HuH-7 (cell line): Measurements from ENCODE around the gene WWOX.
"Not testable (repeated sequence)": the region's sequence is repeated elsewhere in the genome, so short reads cannot be mapped to it uniquely, and the experiment has no call there.

Experiments used
- DNase-seq: peaks from one replicate; pipeline ENCODE4 v3.0.0; 2011; ENCODE audit warnings: low spot score

Gene WWOX

GRCh38 chr16:78502812-78503350 is 403.4 kb downstream of the WWOX start:
- no peak for DNase-seq

GRCh38 chr16:78503602-78504001 is 404.1 kb downstream of the WWOX start:
- DNase-seq, result no peak

GRCh38 chr16:78504401-78504851 is 405.0 kb downstream of the WWOX start:
- DNase-seq, result no peak

- DNase-seq, result no peak
These were observed 405.6 kb downstream of the WWOX start for GRCh38 chr16:78505036-78505435.

- DNase-seq, result no peak
These were observed 406.3 kb downstream of the WWOX start for GRCh38 chr16:78505544-78506366.

- no peak for DNase-seq
These were observed 407.1 kb downstream of the WWOX start for GRCh38 chr16:78506367-78507193.

GRCh38 chr16:78507576-78507975 is 408.1 kb downstream of the WWOX start:
- DNase-seq, result no peak

GRCh38 chr16:78509965-78510364 is 410.5 kb downstream of the WWOX start:
- no peak for DNase-seq

- DNase-seq, result no peak
These were observed 411.0 kb downstream of the WWOX start for GRCh38 chr16:78510496-78510895.

- DNase-seq, result no peak
These were observed 414.4 kb downstream of the WWOX start for GRCh38 chr16:78513838-78514237.

- not testable (repeated sequence) for DNase-seq
These were observed 415.4 kb downstream of the WWOX start for GRCh38 chr16:78514888-78515287.

- no peak for DNase-seq
These were observed 416.0 kb downstream of the WWOX start for GRCh38 chr16:78515421-78515820.

- DNase-seq, result no peak
These were observed 416.7 kb downstream of the WWOX start for GRCh38 chr16:78516006-78516736.

GRCh38 chr16:78519896-78520295 is 420.4 kb downstream of the WWOX start:
- DNase-seq, result no peak

GRCh38 chr16:78520470-78520869 is 421.0 kb downstream of the WWOX start:
- no peak for DNase-seq

- DNase-seq, result no peak
These were observed 422.9 kb downstream of the WWOX start for GRCh38 chr16:78522327-78522726.

GRCh38 chr16:78523212-78523985 is 423.9 kb downstream of the WWOX start:
- DNase-seq, result no peak

- no peak for DNase-seq
These were observed 424.7 kb downstream of the WWOX start for GRCh38 chr16:78524066-78524595.

GRCh38 chr16:78528265-78528664 is 428.8 kb downstream of the WWOX start:
- no peak for DNase-seq

GRCh38 chr16:78529881-78530280 is 430.4 kb downstream of the WWOX start:
- DNase-seq, result no peak

- no peak for DNase-seq
These were observed 430.8 kb downstream of the WWOX start for GRCh38 chr16:78530283-78530682.
